ENCODE data around the gene ZNF439.

- TF ChIP-seq CTCF (IDR thresholded peaks at IDR 0.05) (no peak), POLR2AphosphoS5 (IDR thresholded peaks at IDR 0.05; ENCODE audit: low read depth, low read length) (no peak)
Observed at GRCh38 chr19:11813703-11814028, 34.9 kb upstream of the ZNF439 start.

Measured in Panc1 (cell line).